HL-60/S4 treated with phorbol 12-myristate 13-acetate at 8.2 ng/mL for 4 days and 3 days (cell line): Measurements from ENCODE around the gene PRR23B.
"Not testable (repeated sequence)": the region's sequence is repeated elsewhere in the genome, so short reads cannot be mapped to it uniquely, and the experiment has no call there.

Experiments used
- in situ Hi-C: fragments of 300-500 bp; cut with MboI; formaldehyde crosslinking; loops from 2 replicates; pipeline ENCODE4 v1.15.0; 2022; ENCODE audit warnings: low sequenced_read_pairs

The PRR23B gene

GRCh38 chr3:139020868-139021234 lies at the start of gene PRR23B:
TSS of gene PRR23B (minus strand) at chr3:139020926. CDS start at chr3:139020661, 265 bp downstream.
- in situ Hi-C loops = no loop called here

GRCh38 chr3:139062918-139063317 lies 42.2 kb upstream of the PRR23B start:
- in situ Hi-C loops = no loop called here

- in situ Hi-C loops = no loop called here
Observed at GRCh38 chr3:139052802-139053600, 32.3 kb upstream of the PRR23B start.

GRCh38 chr3:139044366-139045210 lies 23.9 kb upstream of the PRR23B start, which contains the start of gene PRR23C:
TSS of gene PRR23C (minus strand) at chr3:139044892. CDS start at chr3:139044620, 272 bp downstream.
- in situ Hi-C loops = no loop called here

- in situ Hi-C loops = no loop called here
Observed at GRCh38 chr3:139043554-139044365, 23.0 kb upstream of the PRR23B start.

- in situ Hi-C loops = no loop called here
Observed at GRCh38 chr3:139037478-139037877, 16.8 kb upstream of the PRR23B start.

GRCh38 chr3:139032326-139033002 lies 11.7 kb upstream of the PRR23B start:
- in situ Hi-C loops = no loop called here

- in situ Hi-C loops = not testable (repeated sequence)
Observed at GRCh38 chr3:139030576-139030975, 9.8 kb upstream of the PRR23B start.

- in situ Hi-C loops = no loop called here
Observed at GRCh38 chr3:139024968-139025367, 4.2 kb upstream of the PRR23B start.

GRCh38 chr3:139020036-139020867 lies 474 bp downstream of the PRR23B start:
- in situ Hi-C loops = no loop called here

- in situ Hi-C loops = no loop called here
Observed at GRCh38 chr3:139016430-139017048, 4.2 kb downstream of the PRR23B start.

- in situ Hi-C loops = no loop called here
Observed at GRCh38 chr3:139006051-139006716, 14.5 kb downstream of the PRR23B start, which contains the start of gene PRR23A. TSS of gene PRR23A (minus strand) at chr3:139006268. CDS start at chr3:139006268, 0 bp downstream.

- in situ Hi-C loops = no loop called here
Observed at GRCh38 chr3:139005356-139005993, 15.3 kb downstream of the PRR23B start.

GRCh38 chr3:138995706-138996105 lies 25.0 kb downstream of the PRR23B start:
- in situ Hi-C loops = no loop called here

- in situ Hi-C loops = no loop called here
Observed at GRCh38 chr3:138987181-138987580, 33.5 kb downstream of the PRR23B start.

GRCh38 chr3:138985932-138986331 lies 34.8 kb downstream of the PRR23B start:
- in situ Hi-C loops = no loop called here

GRCh38 chr3:138984816-138985215 lies 35.9 kb downstream of the PRR23B start:
- in situ Hi-C loops = no loop called here

GRCh38 chr3:138976047-138976446 lies 44.7 kb downstream of the PRR23B start:
- in situ Hi-C loops = no loop called here
